Stomach (tissue), 4 donors: Measurements from ENCODE around the gene CHMP1A.

ENCODE experiments used
- POLR2A ChIP-seq, 4 donors: fragments of 450-650 bp; IDR thresholded peaks; one replicate each; pipeline ENCODE4 v1.6.1; 2016; ENCODE audit warnings: antibody characterized with exemption in 4 of 4, control low read depth in 2 of 4, mild to moderate bottlenecking in 1 of 4, moderate library complexity in 1 of 4
- POLR2AphosphoS5 ChIP-seq, 3 donors: sonication (generic); formaldehyde crosslinking; IDR thresholded peaks; one replicate each; pipeline ENCODE4 v1.6.1; 2016; ENCODE audit warnings: antibody characterized with exemption in 3 of 3
- TF ChIP-seq, protein P1 (sequence below), 7 experiments: fragments of 450-650 bp in 4 of 7; fragments of 200-600 bp in 3 of 7; sonication (generic) in 3 of 7; IDR thresholded peaks; one replicate each; pipeline ENCODE4 v1.5.1; 2016 to 2019; ENCODE audit warnings: antibody characterized with exemption in 7 of 7, control low read depth in 2 of 7, mild to moderate bottlenecking in 1 of 7

DNA sequence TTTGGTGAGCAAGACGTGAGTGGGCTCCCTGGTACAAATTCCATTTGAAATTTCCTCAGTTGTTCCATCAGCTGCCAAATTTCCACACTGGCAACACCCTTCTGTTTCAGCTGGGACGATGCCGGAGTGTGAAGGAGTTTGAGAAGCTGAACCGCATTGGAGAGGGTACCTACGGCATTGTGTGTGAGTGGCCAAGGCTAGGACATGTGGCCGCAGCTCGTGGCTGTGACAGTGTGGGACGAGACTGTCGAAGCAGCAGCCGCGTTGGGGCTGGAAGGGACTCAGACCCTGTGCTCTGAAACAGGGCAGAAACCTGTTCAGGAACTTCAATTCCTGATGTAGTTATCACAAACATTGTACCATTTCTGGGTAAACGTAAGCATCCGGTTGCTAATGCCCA, 31.6 kb upstream of the CHMP1A start:
- TF ChIP-seq, protein P1, sequence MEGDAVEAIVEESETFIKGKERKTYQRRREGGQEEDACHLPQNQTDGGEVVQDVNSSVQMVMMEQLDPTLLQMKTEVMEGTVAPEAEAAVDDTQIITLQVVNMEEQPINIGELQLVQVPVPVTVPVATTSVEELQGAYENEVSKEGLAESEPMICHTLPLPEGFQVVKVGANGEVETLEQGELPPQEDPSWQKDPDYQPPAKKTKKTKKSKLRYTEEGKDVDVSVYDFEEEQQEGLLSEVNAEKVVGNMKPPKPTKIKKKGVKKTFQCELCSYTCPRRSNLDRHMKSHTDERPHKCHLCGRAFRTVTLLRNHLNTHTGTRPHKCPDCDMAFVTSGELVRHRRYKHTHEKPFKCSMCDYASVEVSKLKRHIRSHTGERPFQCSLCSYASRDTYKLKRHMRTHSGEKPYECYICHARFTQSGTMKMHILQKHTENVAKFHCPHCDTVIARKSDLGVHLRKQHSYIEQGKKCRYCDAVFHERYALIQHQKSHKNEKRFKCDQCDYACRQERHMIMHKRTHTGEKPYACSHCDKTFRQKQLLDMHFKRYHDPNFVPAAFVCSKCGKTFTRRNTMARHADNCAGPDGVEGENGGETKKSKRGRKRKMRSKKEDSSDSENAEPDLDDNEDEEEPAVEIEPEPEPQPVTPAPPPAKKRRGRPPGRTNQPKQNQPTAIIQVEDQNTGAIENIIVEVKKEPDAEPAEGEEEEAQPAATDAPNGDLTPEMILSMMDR (IDR thresholded peaks at IDR 0.05): no peak
- no peak for TF ChIP-seq POLR2AphosphoS5 (IDR thresholded peaks at IDR 0.05)
- no peak for TF ChIP-seq POLR2A (IDR thresholded peaks at IDR 0.05)
